ENCODE results near the gene NTM. TPM values are rescaled to one million over a fixed set of nuclear protein-coding genes. Genes with fewer than 3 reads are reported as not detected.
A peak's percentile ranks its signal among the peaks of the same experiment; 100 is the strongest.

Gene NTM
- total RNA-seq, 1 experiment from 2014 or later = 16.4 TPM

- TF ChIP-seq E2F5 (CRISPR knock-in tag; IDR thresholded peaks at IDR 0.05) (no peak), TEAD4 (CRISPR knock-in tag; IDR thresholded peaks at IDR 0.05) (no peak), NR3C1 (CRISPR knock-in tag; conservative IDR thresholded peaks at IDR 0.05; ENCODE audit: low read depth) (no peak), IRF1 (CRISPR knock-in tag; IDR thresholded peaks at IDR 0.05) (no peak), HMGXB4 (CRISPR knock-in tag; IDR thresholded peaks at IDR 0.05) (no peak), NR2C2 (CRISPR knock-in tag; IDR thresholded peaks at IDR 0.05) (no peak)
Measured at GRCh38 chr11:131389582-131389981, 19.2 kb downstream of the NTM start (continued).

GRCh38 chr11:131391176-131391575 is 20.8 kb downstream of the NTM start:
- H3K36me3 Mint-ChIP-seq = peaks cover 4% of the 10 kb centered on the region
- ATAC-seq = no peak
- peaks cover 31% of the 10 kb centered on the region for H3K4me1 Mint-ChIP-seq
- H3K27ac Mint-ChIP-seq = no peak overlapping the region
- no peak overlapping the region for H3K4me3 Mint-ChIP-seq
- ChIA-PET CTCF (no interaction called here), POLR2A (no interaction called here)
- peaks cover 9% of the 10 kb centered on the region for H3K9me3 Mint-ChIP-seq
- H3K27me3 Mint-ChIP-seq (ENCODE audit: low read depth) = peaks cover 3% of the 10 kb centered on the region; the same call in 1 of the 2 replicates
- no peak for TF ChIP-seq NFE2L1 (CRISPR knock-in tag; IDR thresholded peaks at IDR 0.05)
- no peak for TF ChIP-seq ZNF121 (CRISPR knock-in tag; IDR thresholded peaks at IDR 0.05)
- no peak for TF ChIP-seq ZNF138 (CRISPR knock-in tag; conservative IDR thresholded peaks at IDR 0.05)
- no peak for TF ChIP-seq OVOL2 (CRISPR knock-in tag; IDR thresholded peaks at IDR 0.05; ENCODE audit: borderline replicate concordance)
- DNase-seq (ENCODE audit: low spot score) = no peak

- Mint-ChIP-seq H3K27ac (no peak overlapping the region), H3K4me1 (peaks cover 31% of the 10 kb centered on the region), H3K36me3 (peaks cover 4% of the 10 kb centered on the region), H3K9me3 (peaks cover 9% of the 10 kb centered on the region), H3K27me3 (ENCODE audit: low read depth) (peaks cover 3% of the 10 kb centered on the region; the same call in 1 of the 2 replicates), H3K4me3 (no peak overlapping the region)
- ATAC-seq (peak; percentile 95), DNase-seq (ENCODE audit: low spot score) (peak; percentile 46)
- POLR2A ChIA-PET = interaction anchor here (0.6 kb wide), 1 partner anchor 70 kb away, joined by 10 read pairs; no protein-coding TSS in a partner anchor
- TF ChIP-seq GRHL2 (CRISPR knock-in tag; IDR thresholded peaks at IDR 0.05; ENCODE audit: insufficient replicate concordance, severe bottlenecking) (no peak), RORB (CRISPR knock-in tag; IDR thresholded peaks at IDR 0.05) (no peak), TCF7 (CRISPR knock-in tag; IDR thresholded peaks at IDR 0.05; ENCODE audit: low read depth) (no peak), IRF2 (CRISPR knock-in tag; IDR thresholded peaks at IDR 0.05; ENCODE audit: borderline replicate concordance, low read depth) (no peak), GABPB1 (CRISPR knock-in tag; IDR thresholded peaks at IDR 0.05) (no peak), STAT6 (CRISPR knock-in tag; conservative IDR thresholded peaks at IDR 0.05; ENCODE audit: low read depth) (no peak), SP1 (CRISPR knock-in tag; conservative IDR thresholded peaks at IDR 0.05) (no peak), ZNF263 (CRISPR knock-in tag; IDR thresholded peaks at IDR 0.05; ENCODE audit: low read depth) (no peak), NFYB (CRISPR knock-in tag; conservative IDR thresholded peaks at IDR 0.05; ENCODE audit: low read depth) (no peak), CREB1 (CRISPR knock-in tag; IDR thresholded peaks at IDR 0.05) (no peak), MYBL2 (CRISPR knock-in tag; IDR thresholded peaks at IDR 0.05) (no peak), TP53 (CRISPR knock-in tag; IDR thresholded peaks at IDR 0.05) (no peak), NR3C1 (CRISPR knock-in tag; conservative IDR thresholded peaks at IDR 0.05; ENCODE audit: low read depth) (no peak), HMGXB4 (CRISPR knock-in tag; IDR thresholded peaks at IDR 0.05) (no peak)
- CTCF ChIA-PET = interaction anchor here (0.8 to 1.2 kb wide), 10 partner anchors 15 to 354 kb away, joined by 3 to 10 read pairs (median 4); partner anchors contain the start of gene NTM
Measured at GRCh38 chr11:131392528-131393255, 22.3 kb downstream of the NTM start.
